Sigmoid colon (tissue), 4 donors: Measurements from ENCODE around the gene BMPER.

ENCODE experiments used
- EP300 ChIP-seq, 4 donors: sonication (generic); formaldehyde crosslinking; IDR thresholded peaks; one replicate each; pipeline ENCODE4 v1.6.1; 2017; ENCODE audit warnings: antibody characterized with exemption in 4 of 4
- POLR2A ChIP-seq, 2 donors: fragments of 450-650 bp; IDR thresholded peaks; one replicate each; pipeline ENCODE4 v1.6.1; 2016; ENCODE audit warnings: antibody characterized with exemption in 2 of 2, mild to moderate bottlenecking in 2 of 2, moderate library complexity in 2 of 2
- POLR2AphosphoS5 ChIP-seq, 4 donors: sonication (generic); formaldehyde crosslinking; IDR thresholded peaks; one replicate each; pipeline ENCODE4 v1.6.1; 2017; ENCODE audit warnings: antibody characterized with exemption in 4 of 4
- TF ChIP-seq, protein P1 (sequence below), 4 experiments: fragments of 450-650 bp in 3 of 4; fragments of 200-600 bp in 1 of 4; IDR thresholded peaks; one replicate each; pipeline ENCODE4 v1.5.1; 2016 to 2019; ENCODE audit warnings: antibody characterized with exemption in 4 of 4, mild to moderate bottlenecking in 3 of 4, moderate library complexity in 2 of 4

DNA sequence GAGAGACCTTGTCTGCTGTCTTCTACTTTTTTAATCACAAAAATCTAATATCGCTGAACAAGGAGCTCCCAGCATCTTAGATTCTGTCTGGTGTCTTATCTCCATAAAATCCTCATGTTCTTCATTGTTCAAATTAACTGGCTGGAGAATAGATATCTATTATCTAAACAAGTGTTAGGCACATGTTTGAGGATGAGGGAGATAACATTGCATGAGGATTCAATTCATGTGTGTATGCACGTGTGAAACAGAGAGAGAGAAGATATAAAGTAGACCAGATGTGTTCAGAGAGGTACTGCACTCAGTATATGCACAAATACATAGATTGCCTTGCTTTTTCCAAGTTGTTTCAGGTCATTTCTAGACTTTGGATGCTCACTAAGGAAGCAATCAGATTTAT is 5.4 kb downstream of the BMPER start:
- no peak for TF ChIP-seq EP300 (IDR thresholded peaks at IDR 0.05)
- TF ChIP-seq, protein P1, sequence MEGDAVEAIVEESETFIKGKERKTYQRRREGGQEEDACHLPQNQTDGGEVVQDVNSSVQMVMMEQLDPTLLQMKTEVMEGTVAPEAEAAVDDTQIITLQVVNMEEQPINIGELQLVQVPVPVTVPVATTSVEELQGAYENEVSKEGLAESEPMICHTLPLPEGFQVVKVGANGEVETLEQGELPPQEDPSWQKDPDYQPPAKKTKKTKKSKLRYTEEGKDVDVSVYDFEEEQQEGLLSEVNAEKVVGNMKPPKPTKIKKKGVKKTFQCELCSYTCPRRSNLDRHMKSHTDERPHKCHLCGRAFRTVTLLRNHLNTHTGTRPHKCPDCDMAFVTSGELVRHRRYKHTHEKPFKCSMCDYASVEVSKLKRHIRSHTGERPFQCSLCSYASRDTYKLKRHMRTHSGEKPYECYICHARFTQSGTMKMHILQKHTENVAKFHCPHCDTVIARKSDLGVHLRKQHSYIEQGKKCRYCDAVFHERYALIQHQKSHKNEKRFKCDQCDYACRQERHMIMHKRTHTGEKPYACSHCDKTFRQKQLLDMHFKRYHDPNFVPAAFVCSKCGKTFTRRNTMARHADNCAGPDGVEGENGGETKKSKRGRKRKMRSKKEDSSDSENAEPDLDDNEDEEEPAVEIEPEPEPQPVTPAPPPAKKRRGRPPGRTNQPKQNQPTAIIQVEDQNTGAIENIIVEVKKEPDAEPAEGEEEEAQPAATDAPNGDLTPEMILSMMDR (IDR thresholded peaks at IDR 0.05), result no peak
- no peak for TF ChIP-seq POLR2AphosphoS5 (IDR thresholded peaks at IDR 0.05)
- no peak for TF ChIP-seq POLR2A (IDR thresholded peaks at IDR 0.05)
